Heart right ventricle (tissue), 16 donors: ENCODE measurements around the gene IFI6. TPM values are rescaled to one million over a fixed set of nuclear protein-coding genes. Genes with fewer than 3 reads are reported as not detected.
"Not testable (repeated sequence)": the region's sequence is repeated elsewhere in the genome, so short reads cannot be mapped to it uniquely, and the experiment has no call there.

ENCODE experiments used
- ATAC-seq, 8 donors: fragments of 200-7000 bp; cut with Tn5 transposase; one replicate each; pipeline ENCODE4 v1.9.1; 2020; ENCODE audit warnings: mild to moderate bottlenecking in 8 of 8, moderate library complexity in 8 of 8, moderate number of reproducible peaks in 1 of 8
- DNase-seq, 2 donors: peaks; one replicate each; pipeline ENCODE4 v3.0.0-alpha.2; 2020
- H3K27ac ChIP-seq, 10 donors: fragments of 200-600 bp; sonication (generic) in 2 of 10; one replicate each; pipeline versions ENCODE4 v1.5.0 to v1.8.0; 2020 to 2022; ENCODE audit warnings: mild to moderate bottlenecking in 3 of 10
- H3K27me3 ChIP-seq, 7 donors: fragments of 200-600 bp; one replicate each; pipeline ENCODE4 v1.8.0; 2021 to 2022; ENCODE audit warnings: mild to moderate bottlenecking in 2 of 7
- H3K36me3 ChIP-seq, 9 donors: fragments of 200-600 bp; sonication (generic) in 1 of 9; one replicate each; pipeline versions ENCODE4 v1.5.0 to v1.8.0; 2020 to 2022; ENCODE audit warnings: mild to moderate bottlenecking in 2 of 9
- H3K4me1 ChIP-seq, 9 donors: fragments of 200-600 bp; sonication (generic) in 1 of 9; one replicate each; pipeline versions ENCODE4 v1.5.0 to v1.8.0; 2020 to 2022; ENCODE audit warnings: mild to moderate bottlenecking in 4 of 9
- H3K4me3 ChIP-seq, 10 donors: fragments of 200-600 bp; sonication (generic) in 2 of 10; one replicate each; pipeline versions ENCODE4 v1.5.0 to v1.8.0; 2020 to 2022; ENCODE audit warnings: mild to moderate bottlenecking in 7 of 10, moderate library complexity in 2 of 10
- H3K9me3 ChIP-seq, 11 donors: fragments of 200-600 bp in 10 of 11; sonication (generic) in 2 of 11; one replicate each; pipeline versions ENCODE4 v1.5.0 to v1.8.0; 2013 to 2022; ENCODE audit warnings: mild to moderate bottlenecking in 2 of 11, control low read depth in 1 of 11, moderate library complexity in 1 of 11
- CTCF ChIP-seq, 9 donors: fragments of 200-600 bp; sonication (generic) in 2 of 9; IDR thresholded peaks; one replicate each; pipeline versions ENCODE4 v1.5.0 to v1.8.0; 2021 to 2022; ENCODE audit warnings: antibody characterized with exemption in 9 of 9, mild to moderate bottlenecking in 5 of 9, moderate library complexity in 1 of 9
- WGBS, 2 donors: extraction: QIAGEN DNeasy Blood & Tissue Kit; methylation state at CpG; one replicate each; pipeline ENCODE4 v1.1.7; 2013; ENCODE audit warnings: inconsistent platforms in 1 of 2; 5-methylcytosine and 5-hydroxymethylcytosine counted together
- intact Hi-C, 10 donors: fragments of 100-400 bp; cut with DNase I; formaldehyde crosslinking; loops; one replicate each; pipeline versions ENCODE4 v1.11.1 to v1.14.2; 2022
- polyA plus RNA-seq, 2 donors: library from polyadenylated mRNA; stranded (reverse); fragments of 200-250 nt; gene quantifications; one replicate each; pipeline ENCODE4 v1.2.3, GENCODE V29; 2013
- total RNA-seq, 10 donors: library from RNA; stranded (reverse); fragmentation: NEBNext Ultra II Directional in 3 of 10; extraction: Animal tissue kit (Norgen Biotek cat#: 25700) in 3 of 10; gene quantifications; one replicate each; pipeline versions ENCODE4 v1.2.1 to v1.2.4, GENCODE V29; 2021 to 2023
- donor health status: Arrhythmogenic right ventricular cardiomyopathy.
- donor health status: ischemic (EF 13 %, LVEDD 7.1; RV severe dilation, severe dysfunction).
- donor health status: healthy with polysubstance abuse.
- donor health status: DM: no; HTN: yes; CAD: no.
- donor health status: DM: no; HTN: no; CAD: no.
- donor health status: ischemic (EF 25% LVEDD 6.9; RV normal size, moderate dysfunction).
- donor health status: ischemic (EF 25% LVEDD 5.7; RV mildly dilated, moderate dysfunction).
- donor health status: healthy.
- donor health status: DM: yes; HTN: yes; CAD: no.
- donor health status: Ischemic cardiomyopathy.
- donor health status: ischemic (EF 35%, LVEDD 5.7; RV mildly dilated, moderate dysfunction).
- donor health status: nonischemic (EF 11% LVEDD 7.7; RV severe dilation, severe dysfunction).
- donor health status: DM: yes; HTN: yes; CAD: no.
- donor health status: PGD.
- donor health status: ischemic (EF 29% LVEDD 5.4; RV normal size, mild dysfunction).
- donor health status: nonischemic (EF 23%, LVEDD 6.1; RV moderate dilation, normal function).

Gene IFI6
- total and polyA plus RNA-seq, 12 donors = 24.2 to 143 (median 48.5) TPM

GRCh38 chr1:27633298-27633610 lies 38.7 kb downstream of the IFI6 start:
- intact Hi-C loops = no loop called here
- no peaks in the 10 kb centered on the region for H3K36me3 ChIP-seq
- no peak for ATAC-seq
- H3K4me3 ChIP-seq = peak overlapping the region in 5 of 10 donors; percentile 58 to 65 (median 60)
- H3K27ac ChIP-seq = peak overlapping the region; percentile 72 to 93 (median 85)
- DNase-seq = no peak
- no peaks in the 10 kb centered on the region for H3K9me3 ChIP-seq
- peaks cover 0 to 14% (median 0%) of the 10 kb centered on the region in 7 donors for H3K27me3 ChIP-seq
- H3K4me1 ChIP-seq = peaks cover 18 to 96% (median 58%) of the 10 kb centered on the region in 9 donors
- no peak for TF ChIP-seq CTCF (IDR thresholded peaks at IDR 0.05)
- WGBS, 2 donors = 74 to 86% methylated on average over 5 of the region's 5 CpGs

- Histone ChIP-seq H3K27me3 (peaks cover 0 to 14% (median 0%) of the 10 kb centered on the region in 7 donors), H3K4me1 (peaks cover 18 to 98% (median 55%) of the 10 kb centered on the region in 9 donors), H3K36me3 (no peaks in the 10 kb centered on the region), H3K4me3 (peak overlapping the region in 1 of 10 donors; percentile 65), H3K27ac (peak overlapping the region; percentile 78 to 93 (median 85)), H3K9me3 (no peaks in the 10 kb centered on the region)
- intact Hi-C loops = no loop called here
- WGBS, 2 donors = 62 to 72% methylated on average over 14 of the region's 14 CpGs
- no peak for TF ChIP-seq CTCF (IDR thresholded peaks at IDR 0.05)
- no peak for DNase-seq
- ATAC-seq = peak in 4 of 8 donors; percentile 9 to 27 (median 14)
Observed at GRCh38 chr1:27632387-27633297, 39.4 kb downstream of the IFI6 start.

GRCh38 chr1:27630859-27631491 lies 41.0 kb downstream of the IFI6 start:
- TF ChIP-seq CTCF (IDR thresholded peaks at IDR 0.05) = no peak
- Histone ChIP-seq H3K4me3 (no peak overlapping the region), H3K27me3 (peaks cover 0 to 14% (median 0%) of the 10 kb centered on the region in 7 donors), H3K9me3 (no peaks in the 10 kb centered on the region), H3K4me1 (peaks cover 18 to 98% (median 55%) of the 10 kb centered on the region in 9 donors), H3K27ac (peak overlapping the region; percentile 78 to 93 (median 85)), H3K36me3 (no peaks in the 10 kb centered on the region)
- 53 to 60% methylated on average over 5 of the region's 5 CpGs for WGBS, 2 donors
- intact Hi-C loops = loop anchor here in 1 of 10 donors (1.0 kb wide), 1 partner anchor 29 kb away; no protein-coding TSS in a partner anchor
- ATAC-seq (peak; percentile 25 to 88 (median 68)), DNase-seq (peak in 1 of 2 donors; percentile 56)

- no peaks in the 10 kb centered on the region for H3K9me3 ChIP-seq
- peaks cover 18 to 98% (median 53%) of the 10 kb centered on the region in 9 donors for H3K4me1 ChIP-seq
- DNase-seq = no peak
- no peak for TF ChIP-seq CTCF (IDR thresholded peaks at IDR 0.05)
- 17 to 25% methylated on average over 3 of the region's 3 CpGs for WGBS, 2 donors
- peaks cover 0 to 10% (median 0%) of the 10 kb centered on the region in 9 donors for H3K36me3 ChIP-seq
- no peak for ATAC-seq
- H3K27ac ChIP-seq = peak overlapping the region in 8 of 10 donors; percentile 49 to 93 (median 67)
- no peak overlapping the region for H3K4me3 ChIP-seq
- peaks cover 0 to 5% (median 0%) of the 10 kb centered on the region in 7 donors for H3K27me3 ChIP-seq
- intact Hi-C loops = no loop called here
Observed at GRCh38 chr1:27628712-27629111, 43.3 kb downstream of the IFI6 start.

GRCh38 chr1:27627733-27628132 lies 44.3 kb downstream of the IFI6 start:
- H3K9me3 ChIP-seq, H3K4me3 ChIP-seq, intact Hi-C loops, ATAC-seq, DNase-seq, H3K27me3 ChIP-seq: not testable (repeated sequence)
- Histone ChIP-seq H3K27ac (peak overlapping the region in 1 of 10 donors; percentile 5), H3K36me3 (peaks cover 0 to 18% (median 0%) of the 10 kb centered on the region in 9 donors), H3K4me1 (peaks cover 16 to 98% (median 43%) of the 10 kb centered on the region in 9 donors)
- WGBS, 2 donors = 95 to 100% methylated on average over 4 of the region's 4 CpGs
